Adrenal gland (tissue), 12 donors: Measurements from ENCODE around the gene DRG2. TPM values are rescaled to one million over a fixed set of nuclear protein-coding genes. Genes with fewer than 3 reads are reported as not detected.
A peak's percentile ranks its signal among the peaks of the same experiment; 100 is the strongest.

ENCODE experiments used
- DNase-seq, 7 donors: peaks; one replicate each; pipeline ENCODE4 v3.0.0-alpha.2; 2019 to 2020
- H3K27ac ChIP-seq, 5 donors: fragments of 200-600 bp; sonication (generic) in 4 of 5; 1 replicate in 3 of 5; 2 replicates in 2 of 5; pipeline versions ENCODE4 v1.5.1 to v1.8.0; 2016 to 2020; ENCODE audit warnings: mild to moderate bottlenecking in 1 of 5
- H3K27me3 ChIP-seq: fragments of 200-600 bp; 2 replicates; pipeline ENCODE4 v1.8.0; 2021
- H3K36me3 ChIP-seq, 2 donors: fragments of 200-600 bp; replicated peaks in 1 of 2; 1 replicate in 1 of 2; 2 replicates in 1 of 2; pipeline versions ENCODE4 v1.5.1 to v1.8.0; 2018 to 2022
- H3K4me1 ChIP-seq, 2 donors: fragments of 200-600 bp; replicated peaks in 1 of 2; 1 replicate in 1 of 2; 2 replicates in 1 of 2; pipeline versions ENCODE4 v1.5.1 to v1.8.0; 2018 to 2021
- H3K4me3 ChIP-seq, 4 donors: fragments of 200-600 bp; sonication (generic) in 3 of 4; one replicate each; pipeline ENCODE4 v1.5.1; 2016 to 2018
- H3K9me3 ChIP-seq, 3 donors: fragments of 200-600 bp; sonication (generic) in 1 of 3; replicated peaks in 1 of 3; 1 replicate in 2 of 3; 2 replicates in 1 of 3; pipeline versions ENCODE4 v1.5.1 to v1.8.0; 2016 to 2021
- POLR2A ChIP-seq, 2 donors: fragments of 450-650 bp; IDR thresholded peaks; one replicate each; pipeline ENCODE4 v1.6.1; 2017; ENCODE audit warnings: antibody characterized with exemption in 2 of 2, mild to moderate bottlenecking in 2 of 2, moderate library complexity in 1 of 2
- WGBS, 4 donors: extraction: QIAGEN DNeasy Blood & Tissue Kit in 2 of 4; methylation state at CpG; one replicate each; pipeline versions ENCODE4 v1.1.5 to v1.1.7; 2013 to 2017; 5-methylcytosine and 5-hydroxymethylcytosine counted together
- intact Hi-C, 2 donors: fragments of 100-400 bp; cut with DNase I; formaldehyde crosslinking; loops; one replicate each; pipeline versions ENCODE4 v1.14.1 to v1.15.0; 2022 to 2023
- polyA plus RNA-seq, 3 donors: library from polyadenylated mRNA; stranded (reverse); fragments of 200-250 nt in 2 of 3; fragments of 350-450 nt in 1 of 3; fragmentation: Illumina TruSeq in 1 of 3; extraction: RNeasy Lipid Tissue Mini Kit (QIAGEN cat#74804) in 1 of 3; gene quantifications; one replicate each; pipeline ENCODE4 v1.2.3, GENCODE V29; 2013 to 2014
- total RNA-seq, 9 donors: library from RNA; depleted of rRNA in 4 of 9; stranded (reverse); fragments of >200 nt in 4 of 9; fragments of 120-200 nt in 1 of 9; fragmentation: NEBNext Ultra II Directional in 1 of 9; extraction: Animal tissue kit (Norgen Biotek cat#: 25700) in 1 of 9; gene quantifications; one replicate each; pipeline versions ENCODE4 v1.1.0 to v1.2.4, GENCODE V29; 2013 to 2023
- TF ChIP-seq, protein P1 (sequence below), 6 experiments: fragments of 450-650 bp in 4 of 6; fragments of 200-600 bp in 2 of 6; sonication (generic) in 1 of 6; IDR thresholded peaks; 1 replicate in 5 of 6; 2 replicates in 1 of 6; pipeline versions ENCODE4 v1.5.1 to v1.8.0; 2016 to 2021; ENCODE audit warnings: antibody characterized with exemption in 6 of 6, mild to moderate bottlenecking in 2 of 6, moderate library complexity in 1 of 6
- donor health status: healthy with polysubstance abuse.
- donor health status: Bipolar disorder and iron deficiency.
- donor health status: DM: yes; HTN: yes; CAD: no.
- donor health status: DM: no; HTN: no; CAD: no.
- donor health status: DM: no; HTN: no; CAD: no.
- donor health status: DM: yes; HTN: yes; CAD: no.

Gene DRG2
- total and polyA plus RNA-seq, 12 donors: 17.1 to 97.1 (median 43.5) TPM

DNA sequence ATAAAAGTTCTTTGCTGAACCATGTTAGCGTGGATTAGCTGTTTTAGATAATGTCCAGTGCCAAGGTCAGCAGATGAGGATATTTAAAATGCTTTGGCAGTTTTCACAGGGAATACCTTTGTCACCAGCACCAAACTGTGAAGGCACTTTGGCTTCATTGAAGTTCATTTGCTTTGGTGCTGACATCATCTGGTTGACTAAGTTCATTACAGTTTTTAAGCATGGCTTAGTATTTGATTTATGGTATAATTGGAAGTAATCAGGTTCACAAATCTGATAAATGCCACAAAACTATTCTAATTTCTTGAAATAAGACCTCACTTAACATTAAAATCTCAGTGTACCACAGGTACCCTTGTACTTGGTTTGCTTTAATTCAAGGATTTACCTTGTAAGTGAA, 44.3 kb upstream of the DRG2 start:
- TF ChIP-seq, protein P1, sequence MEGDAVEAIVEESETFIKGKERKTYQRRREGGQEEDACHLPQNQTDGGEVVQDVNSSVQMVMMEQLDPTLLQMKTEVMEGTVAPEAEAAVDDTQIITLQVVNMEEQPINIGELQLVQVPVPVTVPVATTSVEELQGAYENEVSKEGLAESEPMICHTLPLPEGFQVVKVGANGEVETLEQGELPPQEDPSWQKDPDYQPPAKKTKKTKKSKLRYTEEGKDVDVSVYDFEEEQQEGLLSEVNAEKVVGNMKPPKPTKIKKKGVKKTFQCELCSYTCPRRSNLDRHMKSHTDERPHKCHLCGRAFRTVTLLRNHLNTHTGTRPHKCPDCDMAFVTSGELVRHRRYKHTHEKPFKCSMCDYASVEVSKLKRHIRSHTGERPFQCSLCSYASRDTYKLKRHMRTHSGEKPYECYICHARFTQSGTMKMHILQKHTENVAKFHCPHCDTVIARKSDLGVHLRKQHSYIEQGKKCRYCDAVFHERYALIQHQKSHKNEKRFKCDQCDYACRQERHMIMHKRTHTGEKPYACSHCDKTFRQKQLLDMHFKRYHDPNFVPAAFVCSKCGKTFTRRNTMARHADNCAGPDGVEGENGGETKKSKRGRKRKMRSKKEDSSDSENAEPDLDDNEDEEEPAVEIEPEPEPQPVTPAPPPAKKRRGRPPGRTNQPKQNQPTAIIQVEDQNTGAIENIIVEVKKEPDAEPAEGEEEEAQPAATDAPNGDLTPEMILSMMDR (IDR thresholded peaks at IDR 0.05): peak in 1 of 6 experiments; percentile 11
- no peak for TF ChIP-seq POLR2A (IDR thresholded peaks at IDR 0.05)
- Histone ChIP-seq H3K27ac (no peak overlapping the region), H3K27me3 (no peaks in the 10 kb centered on the region), H3K4me3 (no peak overlapping the region), H3K36me3 (peaks cover 0 to 14% of the 10 kb centered on the region in 2 donors), H3K9me3 (no peaks in the 10 kb centered on the region), H3K4me1 (peaks cover 20 to 44% of the 10 kb centered on the region in 2 donors)
- no peak for DNase-seq
- WGBS, 4 donors: 40 to 64% (median 53%) methylated on average over 1 of the region's 1 CpG
- intact Hi-C loops: no loop called here

- Histone ChIP-seq H3K4me1 (peaks cover 20 to 43% of the 10 kb centered on the region in 2 donors), H3K36me3 (peaks cover 0 to 14% of the 10 kb centered on the region in 2 donors), H3K27ac (no peak overlapping the region), H3K4me3 (no peak overlapping the region), H3K27me3 (no peaks in the 10 kb centered on the region), H3K9me3 (no peaks in the 10 kb centered on the region)
- peak in 3 of 7 donors; percentile 30 to 53 (median 51) for DNase-seq
- TF ChIP-seq, protein P1 (IDR thresholded peaks at IDR 0.05): no peak
- no peak for TF ChIP-seq POLR2A (IDR thresholded peaks at IDR 0.05)
- intact Hi-C loops: no loop called here
- WGBS, 4 donors: 43 to 48% (median 46%) methylated on average over 3 of the region's 3 CpGs
These were observed 43.1 kb upstream of the DRG2 start for GRCh38 chr17:18044609-18045008.

DNA sequence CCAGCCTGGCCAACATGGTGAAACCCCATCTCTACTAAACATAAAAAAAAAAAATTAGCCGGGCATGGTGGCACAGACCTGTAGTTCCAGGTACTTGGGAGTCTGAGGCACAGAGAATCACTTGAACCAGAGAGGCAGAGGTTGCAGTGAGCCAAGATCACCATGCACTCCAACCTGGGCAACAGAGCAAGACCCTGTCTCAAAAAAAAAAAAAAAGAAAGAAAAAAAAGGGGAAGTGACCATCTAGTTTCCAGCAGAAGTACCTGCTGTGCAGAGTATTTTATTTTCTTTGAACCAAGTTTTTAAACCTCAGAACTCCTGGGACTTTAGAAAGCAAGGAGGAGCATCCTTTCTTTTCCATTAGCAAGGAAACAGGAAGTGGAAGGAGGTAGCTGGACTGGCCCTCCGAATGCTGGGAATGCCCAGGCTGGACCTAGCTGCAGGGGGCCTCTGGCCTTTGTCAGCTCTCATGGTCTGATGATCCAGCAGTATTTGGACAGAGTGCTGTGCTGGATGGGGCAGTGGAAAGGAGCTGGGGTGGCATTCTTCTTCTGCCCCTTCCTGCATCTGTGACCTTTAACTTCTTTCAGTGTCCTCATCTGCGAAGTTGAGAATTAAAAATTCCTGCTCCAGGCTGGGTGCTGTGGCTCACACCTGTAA, 41.9 kb upstream of the DRG2 start:
- no peaks in the 10 kb centered on the region for H3K9me3 ChIP-seq
- no peak for TF ChIP-seq POLR2A (IDR thresholded peaks at IDR 0.05)
- TF ChIP-seq, protein P1 (IDR thresholded peaks at IDR 0.05): no peak
- H3K27ac ChIP-seq: no peak overlapping the region
- WGBS, 4 donors: 70 to 84% (median 80%) methylated on average over 3 of the region's 3 CpGs
- no peak for DNase-seq
- intact Hi-C loops: no loop called here
- H3K36me3 ChIP-seq: peaks cover 0 to 14% of the 10 kb centered on the region in 2 donors
- H3K4me3 ChIP-seq: no peak overlapping the region
- H3K27me3 ChIP-seq: no peaks in the 10 kb centered on the region
- peaks cover 10 to 34% of the 10 kb centered on the region in 2 donors for H3K4me1 ChIP-seq

GRCh38 chr17:18055597-18055996, 32.2 kb upstream of the DRG2 start:
- Histone ChIP-seq H3K9me3 (no peaks in the 10 kb centered on the region), H3K27me3 (no peaks in the 10 kb centered on the region), H3K27ac (no peak overlapping the region), H3K36me3 (peaks cover 0 to 23% of the 10 kb centered on the region in 2 donors), H3K4me1 (no peaks in the 10 kb centered on the region), H3K4me3 (no peak overlapping the region)
- 94 to 95% (median 95%) methylated on average over 6 of the region's 6 CpGs for WGBS, 4 donors
- intact Hi-C loops: no loop called here
- TF ChIP-seq POLR2A (IDR thresholded peaks at IDR 0.05): no peak
- TF ChIP-seq, protein P1 (IDR thresholded peaks at IDR 0.05): no peak
- no peak for DNase-seq
